ENCODE measurements around the gene EPHX1. TPM values are rescaled to one million over a fixed set of nuclear protein-coding genes. Genes with fewer than 3 reads are reported as not detected.

EPHX1 gene
- total RNA-seq, 1 donor from 2014 or later, result 82.8 TPM

- H3K4me2 ChIP-seq (ENCODE audit: low read length), result no peak overlapping the region
- peaks cover 26% of the 10 kb centered on the region for H3K36me3 Mint-ChIP-seq (ENCODE audit: low read depth, unreplicated experiment)
- H3K27me3 Mint-ChIP-seq (ENCODE audit: low read depth, unreplicated experiment), result no peaks in the 10 kb centered on the region
- no peak for DNase-seq (ENCODE audit: low read depth)
- FAIRE-seq, result no peak
- TF ChIP-seq, protein P1, sequence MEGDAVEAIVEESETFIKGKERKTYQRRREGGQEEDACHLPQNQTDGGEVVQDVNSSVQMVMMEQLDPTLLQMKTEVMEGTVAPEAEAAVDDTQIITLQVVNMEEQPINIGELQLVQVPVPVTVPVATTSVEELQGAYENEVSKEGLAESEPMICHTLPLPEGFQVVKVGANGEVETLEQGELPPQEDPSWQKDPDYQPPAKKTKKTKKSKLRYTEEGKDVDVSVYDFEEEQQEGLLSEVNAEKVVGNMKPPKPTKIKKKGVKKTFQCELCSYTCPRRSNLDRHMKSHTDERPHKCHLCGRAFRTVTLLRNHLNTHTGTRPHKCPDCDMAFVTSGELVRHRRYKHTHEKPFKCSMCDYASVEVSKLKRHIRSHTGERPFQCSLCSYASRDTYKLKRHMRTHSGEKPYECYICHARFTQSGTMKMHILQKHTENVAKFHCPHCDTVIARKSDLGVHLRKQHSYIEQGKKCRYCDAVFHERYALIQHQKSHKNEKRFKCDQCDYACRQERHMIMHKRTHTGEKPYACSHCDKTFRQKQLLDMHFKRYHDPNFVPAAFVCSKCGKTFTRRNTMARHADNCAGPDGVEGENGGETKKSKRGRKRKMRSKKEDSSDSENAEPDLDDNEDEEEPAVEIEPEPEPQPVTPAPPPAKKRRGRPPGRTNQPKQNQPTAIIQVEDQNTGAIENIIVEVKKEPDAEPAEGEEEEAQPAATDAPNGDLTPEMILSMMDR (IDR thresholded peaks at IDR 0.05; ENCODE audit: insufficient read depth, low read depth, low read length), result no peak
- no peak for TF ChIP-seq EZH2 (IDR thresholded peaks at IDR 0.05; ENCODE audit: insufficient read depth, low read length)
- no peak overlapping the region for H2AFZ ChIP-seq (ENCODE audit: low read depth, low read length)
- H3K27me3 ChIP-seq (ENCODE audit: insufficient read depth, low read length), result no peaks in the 10 kb centered on the region
- no peak overlapping the region for H3K27ac Mint-ChIP-seq (ENCODE audit: unreplicated experiment)
- H3K4me3 ChIP-seq (ENCODE audit: insufficient read depth, low read depth, low read length), result no peak overlapping the region
- H3K36me3 ChIP-seq (ENCODE audit: insufficient read depth, low read length), result no peaks in the 10 kb centered on the region
- no peaks in the 10 kb centered on the region for H4K20me1 ChIP-seq (ENCODE audit: insufficient read depth, low read length)
- H3K4me1 ChIP-seq (ENCODE audit: insufficient read depth, low read length), result no peaks in the 10 kb centered on the region
- no peak overlapping the region for H3K27ac ChIP-seq (ENCODE audit: low read depth, low read length)
- no peaks in the 10 kb centered on the region for H3K4me1 Mint-ChIP-seq (ENCODE audit: low read depth, unreplicated experiment)
- no peak overlapping the region for H3K4me3 Mint-ChIP-seq (ENCODE audit: unreplicated experiment)
- no peaks in the 10 kb centered on the region for H3K79me2 ChIP-seq (ENCODE audit: insufficient read depth, low read length)
- no peaks in the 10 kb centered on the region for H3K9me3 ChIP-seq (ENCODE audit: insufficient read depth, low read depth, low read length)
- no peak overlapping the region for H3K9ac ChIP-seq (ENCODE audit: low read length)
- H3K9me3 Mint-ChIP-seq (ENCODE audit: unreplicated experiment), result no peaks in the 10 kb centered on the region
Measured at GRCh38 chr1:225838793-225839192, 28.9 kb downstream of the EPHX1 start.

GRCh38 chr1:225840223-225840610 is 30.3 kb downstream of the EPHX1 start:
- no peaks in the 10 kb centered on the region for H3K4me1 Mint-ChIP-seq (ENCODE audit: low read depth, unreplicated experiment)
- Histone ChIP-seq H4K20me1 (ENCODE audit: insufficient read depth, low read length) (no peaks in the 10 kb centered on the region), H3K4me2 (ENCODE audit: low read length) (no peak overlapping the region), H3K79me2 (ENCODE audit: insufficient read depth, low read length) (no peaks in the 10 kb centered on the region), H3K4me1 (ENCODE audit: insufficient read depth, low read length) (no peaks in the 10 kb centered on the region), H3K9me3 (ENCODE audit: insufficient read depth, low read depth, low read length) (no peaks in the 10 kb centered on the region), H3K27ac (ENCODE audit: low read depth, low read length) (no peak overlapping the region), H3K9ac (ENCODE audit: low read length) (no peak overlapping the region), H3K36me3 (ENCODE audit: insufficient read depth, low read length) (no peaks in the 10 kb centered on the region), H2AFZ (ENCODE audit: low read depth, low read length) (no peak overlapping the region), H3K27me3 (ENCODE audit: insufficient read depth, low read length) (no peaks in the 10 kb centered on the region), H3K4me3 (ENCODE audit: insufficient read depth, low read depth, low read length) (no peak overlapping the region)
- FAIRE-seq, result no peak
- TF ChIP-seq, protein P1 (IDR thresholded peaks at IDR 0.05; ENCODE audit: insufficient read depth, low read depth, low read length), result no peak
- TF ChIP-seq EZH2 (IDR thresholded peaks at IDR 0.05; ENCODE audit: insufficient read depth, low read length), result no peak
- peaks cover 22% of the 10 kb centered on the region for H3K36me3 Mint-ChIP-seq (ENCODE audit: low read depth, unreplicated experiment)
- DNase-seq (ENCODE audit: low read depth), result no peak
- no peaks in the 10 kb centered on the region for H3K9me3 Mint-ChIP-seq (ENCODE audit: unreplicated experiment)
- H3K4me3 Mint-ChIP-seq (ENCODE audit: unreplicated experiment), result no peak overlapping the region
- no peaks in the 10 kb centered on the region for H3K27me3 Mint-ChIP-seq (ENCODE audit: low read depth, unreplicated experiment)
- H3K27ac Mint-ChIP-seq (ENCODE audit: unreplicated experiment), result no peak overlapping the region

- H3K9me3 ChIP-seq (ENCODE audit: insufficient read depth, low read depth, low read length), result no peaks in the 10 kb centered on the region
- peaks cover 20% of the 10 kb centered on the region for H3K36me3 Mint-ChIP-seq (ENCODE audit: low read depth, unreplicated experiment)
- no peak overlapping the region for H3K9ac ChIP-seq (ENCODE audit: low read length)
- TF ChIP-seq, protein P1 (IDR thresholded peaks at IDR 0.05; ENCODE audit: insufficient read depth, low read depth, low read length), result no peak
- TF ChIP-seq EZH2 (IDR thresholded peaks at IDR 0.05; ENCODE audit: insufficient read depth, low read length), result no peak
- H2AFZ ChIP-seq (ENCODE audit: low read depth, low read length), result no peak overlapping the region
- H3K4me1 ChIP-seq (ENCODE audit: insufficient read depth, low read length), result no peaks in the 10 kb centered on the region
- H3K27ac Mint-ChIP-seq (ENCODE audit: unreplicated experiment), result no peak overlapping the region
- H3K27me3 Mint-ChIP-seq (ENCODE audit: low read depth, unreplicated experiment), result no peaks in the 10 kb centered on the region
- H3K79me2 ChIP-seq (ENCODE audit: insufficient read depth, low read length), result no peaks in the 10 kb centered on the region
- no peaks in the 10 kb centered on the region for H3K4me1 Mint-ChIP-seq (ENCODE audit: low read depth, unreplicated experiment)
- no peaks in the 10 kb centered on the region for H4K20me1 ChIP-seq (ENCODE audit: insufficient read depth, low read length)
- no peaks in the 10 kb centered on the region for H3K9me3 Mint-ChIP-seq (ENCODE audit: unreplicated experiment)
- FAIRE-seq (no peak), DNase-seq (ENCODE audit: low read depth) (no peak)
- H3K4me3 Mint-ChIP-seq (ENCODE audit: unreplicated experiment), result no peak overlapping the region
- H3K27ac ChIP-seq (ENCODE audit: low read depth, low read length), result no peak overlapping the region
- no peak overlapping the region for H3K4me2 ChIP-seq (ENCODE audit: low read length)
- no peaks in the 10 kb centered on the region for H3K36me3 ChIP-seq (ENCODE audit: insufficient read depth, low read length)
- no peaks in the 10 kb centered on the region for H3K27me3 ChIP-seq (ENCODE audit: insufficient read depth, low read length)
- H3K4me3 ChIP-seq (ENCODE audit: insufficient read depth, low read depth, low read length), result no peak overlapping the region
Measured at GRCh38 chr1:225840713-225841112, 30.8 kb downstream of the EPHX1 start.
